ENCODE data around the gene SEC63.

The SEC63 gene

GRCh38 chr6:107853230-107853629, 104.8 kb downstream of the SEC63 start:
- DNase-seq = no peak

- DNase-seq = no peak
Measured at GRCh38 chr6:107849325-107849724, 108.7 kb downstream of the SEC63 start.

- peak; percentile 69 to 72 for DNase-seq
Measured at GRCh38 chr6:107847844-107848802, 109.9 kb downstream of the SEC63 start.

GRCh38 chr6:107846262-107846795, 111.7 kb downstream of the SEC63 start:
- DNase-seq = no peak

- DNase-seq = no peak
Measured at GRCh38 chr6:107845777-107846176, 112.2 kb downstream of the SEC63 start.

GRCh38 chr6:107843400-107843799, 114.6 kb downstream of the SEC63 start:
- peak; percentile 27 to 46 for DNase-seq

GRCh38 chr6:107841275-107841670, 116.7 kb downstream of the SEC63 start:
- no peak for DNase-seq

GRCh38 chr6:107840636-107841274, 117.3 kb downstream of the SEC63 start:
- no peak for DNase-seq

GRCh38 chr6:107833136-107833535, 124.9 kb downstream of the SEC63 start:
- DNase-seq = no peak

GRCh38 chr6:107832151-107833056, 125.6 kb downstream of the SEC63 start:
- DNase-seq = no peak

GRCh38 chr6:107830060-107830459, 127.9 kb downstream of the SEC63 start:
- no peak for DNase-seq

- DNase-seq = no peak
Measured at GRCh38 chr6:107827541-107827940, 130.5 kb downstream of the SEC63 start.

- DNase-seq = peak; percentile 49 to 50
Measured at GRCh38 chr6:107823047-107823557, 134.9 kb downstream of the SEC63 start.

- peak; percentile 41 to 52 for DNase-seq
Measured at GRCh38 chr6:107822176-107823046, 135.6 kb downstream of the SEC63 start.

- no peak for DNase-seq
Measured at GRCh38 chr6:107821591-107821990, 136.4 kb downstream of the SEC63 start.

GRCh38 chr6:107820338-107821261, 137.4 kb downstream of the SEC63 start:
- peak; percentile 21 to 24 for DNase-seq

GRCh38 chr6:107819964-107820337, 138.1 kb downstream of the SEC63 start:
- peak in 1 of 2 experiments; percentile 9 for DNase-seq

- peak; percentile 37 to 39 for DNase-seq
Measured at GRCh38 chr6:107819217-107819616, 138.8 kb downstream of the SEC63 start.

- no peak for DNase-seq
Measured at GRCh38 chr6:107818272-107818671, 139.7 kb downstream of the SEC63 start.

GRCh38 chr6:107817784-107818183, 140.2 kb downstream of the SEC63 start:
- no peak for DNase-seq
